A673 (cell line): Measurements from ENCODE around the gene ADI1. TPM values are rescaled to one million over a fixed set of nuclear protein-coding genes. Genes with fewer than 3 reads are reported as not detected.
"Not testable (repeated sequence)": the region's sequence is repeated elsewhere in the genome, so short reads cannot be mapped to it uniquely, and the experiment has no call there.

Experiments used
- BruUV-seq: library from RNA; stranded (reverse); fragments of 400-500 nt; replicated peaks from 2 replicates; lab custom pipeline; 2021; lab: Mats Ljungman, UMichigan
- CTCF ChIA-PET: fragments of 300-600 bp; sonication (Branson Sonifier 250); formaldehyde crosslinking; loops from one replicate; lab custom pipeline; 2022; ENCODE audit warnings: antibody characterized with exemption; lab: Charles Lee
- POLR2A ChIA-PET: fragments of 300-600 bp; sonication (Branson Sonifier 250); formaldehyde crosslinking; loops from one replicate; lab custom pipeline; 2022; ENCODE audit warnings: antibody characterized with exemption; ENCODE audit not compliant: low non-redundant PET; lab: Charles Lee
- DNase-seq: peaks from one replicate; pipeline ENCODE4 v3.0.0-alpha.2; 2015; ENCODE audit warnings: low spot score
- H3K27ac ChIP-seq: fragments of 200-600 bp; sonication (generic); 2 replicates; pipeline ENCODE4 v1.5.1; 2016; ENCODE audit warnings: mixed run types, low read depth, mild to moderate bottlenecking, mixed read lengths, antibody characterized with exemption, low read length; ENCODE audit not compliant: poor library complexity, severe bottlenecking
- H3K27me3 ChIP-seq: fragments of 200-600 bp; sonication (generic); replicated peaks from 2 replicates; pipeline ENCODE4 v1.6.1; 2017; ENCODE audit warnings: mixed run types, low read depth, mild to moderate bottlenecking, mixed read lengths, antibody characterized with exemption, low read length; ENCODE audit not compliant: insufficient read depth, poor library complexity
- H3K36me3 ChIP-seq: fragments of 200-600 bp; sonication (generic); 2 replicates; pipeline ENCODE4 v1.6.1; 2016; ENCODE audit warnings: mixed run types, mild to moderate bottlenecking, mixed read lengths, antibody characterized with exemption, low read length; ENCODE audit not compliant: insufficient read depth, poor library complexity, severe bottlenecking
- H3K4me1 ChIP-seq: fragments of 200-600 bp; sonication (generic); 2 replicates; pipeline ENCODE4 v1.6.1; 2017; ENCODE audit warnings: mixed run types, mild to moderate bottlenecking, mixed read lengths, antibody characterized with exemption, low read length; ENCODE audit not compliant: insufficient read depth, poor library complexity, severe bottlenecking
- H3K4me3 ChIP-seq: fragments of 200-600 bp; sonication (generic); 2 replicates; pipeline ENCODE4 v1.5.1; 2016; ENCODE audit warnings: low read depth, mixed run types, mild to moderate bottlenecking, mixed read lengths, low read length; ENCODE audit not compliant: poor library complexity, severe bottlenecking
- H3K9me3 ChIP-seq: fragments of 200-600 bp; sonication (generic); 2 replicates; pipeline ENCODE4 v1.6.1; 2016; ENCODE audit warnings: mixed run types, low read depth, mild to moderate bottlenecking, mixed read lengths, antibody characterized with exemption, low read length; ENCODE audit not compliant: poor library complexity, severe bottlenecking
- EZH2 ChIP-seq: fragments of 200-600 bp; sonication (generic); IDR thresholded peaks from 2 replicates; pipeline ENCODE4 v1.6.1; 2017; ENCODE audit warnings: borderline replicate concordance, low read depth, mild to moderate bottlenecking, mixed read lengths, antibody characterized with exemption, low read length; ENCODE audit not compliant: poor library complexity, severe bottlenecking
- intact Hi-C: fragments of 100-400 bp; cut with micrococcal nuclease; formaldehyde crosslinking; loops from one replicate; pipeline ENCODE4 v1.10.0; 2022; ENCODE audit not compliant: unreplicated experiment
- total RNA-seq: library from RNA; stranded (reverse); gene quantifications from 2 replicates; pipeline ENCODE4 v1.2.3, GENCODE V29; 2021
- TF ChIP-seq, protein P1 (sequence below): fragments of 300-800, 200-600 bp; sonication (generic); conservative IDR thresholded peaks from 2 replicates; pipeline ENCODE4 v1.5.1; 2017; ENCODE audit warnings: low read depth, mild to moderate bottlenecking, antibody characterized with exemption, low read length, moderate library complexity, mixed read lengths

Gene ADI1
- total RNA-seq, 1 experiment from 2014 or later: 68.3 TPM

DNA sequence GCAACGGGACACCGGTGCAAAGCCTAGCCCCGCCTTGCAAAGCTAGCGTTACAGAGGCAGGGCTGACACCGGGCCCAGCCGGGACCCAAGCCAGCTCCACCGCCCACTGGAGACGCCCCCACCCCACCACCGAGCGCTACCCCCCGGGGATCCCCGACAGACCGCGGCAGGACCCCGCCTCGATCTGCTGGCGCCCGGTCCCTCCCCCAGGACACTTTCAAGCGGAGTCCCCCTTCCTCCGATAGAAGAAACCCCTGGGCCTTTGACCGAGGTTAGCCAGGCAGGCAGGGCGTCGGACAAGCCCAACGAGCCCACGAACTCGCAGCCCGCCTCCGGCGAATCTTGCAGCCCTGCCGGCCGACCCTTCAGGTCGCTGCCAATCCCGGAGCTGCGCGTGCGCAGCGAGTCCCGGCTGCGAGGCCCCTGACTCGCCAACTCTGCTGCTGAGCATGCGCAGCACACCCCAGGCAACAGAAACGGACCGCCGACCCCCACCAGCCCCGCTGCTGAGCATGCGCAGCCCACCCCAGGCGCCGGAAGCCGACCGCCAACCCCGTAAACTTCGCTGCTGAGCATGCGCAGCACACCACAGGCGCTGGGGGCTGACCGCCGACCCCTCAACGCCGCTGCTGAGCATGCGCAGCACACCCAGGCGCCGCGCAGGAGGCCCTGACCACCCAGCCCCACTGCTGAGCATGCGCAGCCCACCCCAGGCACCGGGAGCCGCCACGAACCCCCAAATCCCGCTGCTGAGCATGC is 656 bp downstream of the ADI1 start:
- H3K36me3 ChIP-seq: no peaks in the 10 kb centered on the region
- H3K9me3 ChIP-seq: no peaks in the 10 kb centered on the region
- no peaks in the 10 kb centered on the region for H3K27me3 ChIP-seq
- TF ChIP-seq EZH2: no peak
- TF ChIP-seq, protein P1, sequence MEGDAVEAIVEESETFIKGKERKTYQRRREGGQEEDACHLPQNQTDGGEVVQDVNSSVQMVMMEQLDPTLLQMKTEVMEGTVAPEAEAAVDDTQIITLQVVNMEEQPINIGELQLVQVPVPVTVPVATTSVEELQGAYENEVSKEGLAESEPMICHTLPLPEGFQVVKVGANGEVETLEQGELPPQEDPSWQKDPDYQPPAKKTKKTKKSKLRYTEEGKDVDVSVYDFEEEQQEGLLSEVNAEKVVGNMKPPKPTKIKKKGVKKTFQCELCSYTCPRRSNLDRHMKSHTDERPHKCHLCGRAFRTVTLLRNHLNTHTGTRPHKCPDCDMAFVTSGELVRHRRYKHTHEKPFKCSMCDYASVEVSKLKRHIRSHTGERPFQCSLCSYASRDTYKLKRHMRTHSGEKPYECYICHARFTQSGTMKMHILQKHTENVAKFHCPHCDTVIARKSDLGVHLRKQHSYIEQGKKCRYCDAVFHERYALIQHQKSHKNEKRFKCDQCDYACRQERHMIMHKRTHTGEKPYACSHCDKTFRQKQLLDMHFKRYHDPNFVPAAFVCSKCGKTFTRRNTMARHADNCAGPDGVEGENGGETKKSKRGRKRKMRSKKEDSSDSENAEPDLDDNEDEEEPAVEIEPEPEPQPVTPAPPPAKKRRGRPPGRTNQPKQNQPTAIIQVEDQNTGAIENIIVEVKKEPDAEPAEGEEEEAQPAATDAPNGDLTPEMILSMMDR: no peak
- intact Hi-C loops: loop anchor here (5.0 kb wide), 1 partner anchor 141 kb away; the partner anchor contains the start of genes EIPR1 and TRAPPC12
- peak overlapping the region; percentile 99 for H3K27ac ChIP-seq
- BruUV-seq: no TSS peak
- POLR2A ChIA-PET: interaction anchor here (0.7 kb wide), 1 partner anchor 1781 kb away, joined by 5 read pairs; no protein-coding TSS in a partner anchor
- DNase-seq: peak; percentile 98
- H3K4me1 ChIP-seq: peaks cover 9% of the 10 kb centered on the region
- H3K4me3 ChIP-seq: peak overlapping the region; percentile 81
- CTCF ChIA-PET: interaction anchor here (0.8 kb wide), 1 partner anchor 18 kb away, joined by 9 read pairs; no protein-coding TSS in a partner anchor

DNA sequence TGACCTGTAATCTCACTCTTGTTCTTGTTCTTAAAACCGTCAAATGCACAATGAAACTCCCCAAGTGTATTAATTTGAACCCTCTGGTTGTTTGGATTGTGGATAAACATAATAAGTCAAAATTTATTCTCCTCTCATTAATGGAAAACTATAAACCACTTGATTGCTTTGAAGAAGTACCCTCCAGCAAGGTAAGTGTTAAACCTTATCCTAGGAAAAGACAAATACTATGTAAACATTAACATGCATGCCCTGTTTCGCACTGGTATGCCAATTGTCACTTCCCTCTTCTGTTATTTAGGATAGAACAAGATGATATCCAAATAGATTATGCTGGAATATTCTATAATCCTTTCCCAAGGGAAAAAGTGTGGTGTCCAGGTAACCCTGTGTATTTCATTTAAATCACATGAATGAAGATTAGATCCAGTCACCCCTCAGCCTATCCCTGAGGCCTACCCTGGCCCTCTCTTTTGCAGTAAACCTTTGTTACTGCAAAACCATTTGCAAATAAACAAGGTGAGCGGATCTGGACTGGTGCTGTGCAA is 1.3 kb downstream of the ADI1 start:
- no TSS peak for BruUV-seq
- Histone ChIP-seq H3K9me3 (no peaks in the 10 kb centered on the region), H3K27me3 (no peaks in the 10 kb centered on the region), H3K27ac (peak overlapping the region; percentile 99), H3K4me1 (peaks cover 9% of the 10 kb centered on the region), H3K36me3 (peaks cover 4% of the 10 kb centered on the region), H3K4me3 (peak overlapping the region; percentile 81)
- ChIA-PET CTCF (no interaction called here), POLR2A (no interaction called here)
- no peak for DNase-seq
- intact Hi-C loops: loop anchor here (5.0 kb wide), 1 partner anchor 141 kb away; the partner anchor contains the start of genes EIPR1 and TRAPPC12
- TF ChIP-seq, protein P1: no peak
- no peak for TF ChIP-seq EZH2

DNA sequence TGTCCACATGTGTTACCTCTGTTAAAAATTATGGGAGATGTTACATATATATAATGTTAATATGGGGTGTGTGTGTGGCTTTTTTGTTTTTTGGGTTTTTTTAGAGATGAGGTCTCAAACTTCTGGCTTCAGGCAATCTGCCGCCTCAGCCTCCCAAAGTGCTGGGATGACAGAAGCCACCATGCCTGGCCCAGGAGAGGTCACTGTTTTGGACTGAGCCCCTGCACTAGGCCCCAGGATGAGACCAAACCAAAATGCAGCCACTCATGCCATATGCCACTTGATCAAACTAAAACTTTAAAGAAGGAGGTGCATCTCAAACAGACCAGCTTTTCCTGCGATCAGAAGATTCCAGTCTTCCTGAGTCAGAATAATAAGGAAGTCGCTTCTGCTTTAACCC is 2.5 kb downstream of the ADI1 start:
- Histone ChIP-seq H3K27me3 (no peaks in the 10 kb centered on the region), H3K36me3 (peaks cover 15% of the 10 kb centered on the region), H3K4me3 (no peak overlapping the region), H3K4me1 (peaks cover 9% of the 10 kb centered on the region), H3K9me3 (no peaks in the 10 kb centered on the region), H3K27ac (no peak overlapping the region)
- intact Hi-C loops: loop anchor here (5.0 kb wide), 1 partner anchor 140 kb away; the partner anchor contains the start of genes EIPR1 and TRAPPC12
- CTCF ChIA-PET: no interaction called here
- POLR2A ChIA-PET: no interaction called here
- no TSS peak for BruUV-seq
- no peak for DNase-seq
- TF ChIP-seq, protein P1: no peak
- no peak for TF ChIP-seq EZH2

DNA sequence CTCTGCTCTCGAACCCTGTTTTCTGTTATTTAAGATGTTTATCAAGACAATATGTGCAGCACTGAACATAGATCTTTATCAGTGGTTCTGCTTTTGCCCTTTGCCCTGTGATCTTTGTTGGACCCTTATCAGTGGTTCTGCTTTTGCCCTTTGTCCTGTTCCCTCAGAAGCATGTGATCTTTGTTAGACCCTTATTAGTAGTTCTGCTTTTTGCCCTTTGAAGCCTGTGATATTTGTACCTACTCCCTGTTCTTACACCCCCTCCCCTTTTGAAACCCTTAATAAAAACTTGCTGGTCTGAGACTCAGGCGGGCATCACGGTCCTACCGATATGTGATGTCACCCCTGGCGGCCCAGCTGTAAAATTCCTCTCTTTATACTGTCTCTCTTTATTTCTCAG is 3.9 kb downstream of the ADI1 start:
- H3K27ac ChIP-seq, POLR2A ChIA-PET, H3K4me1 ChIP-seq, DNase-seq, H3K4me3 ChIP-seq, H3K9me3 ChIP-seq, BruUV-seq, CTCF ChIA-PET, H3K27me3 ChIP-seq: not testable (repeated sequence)
- intact Hi-C loops: loop anchor here (5.0 kb wide), 1 partner anchor 138 kb away; the partner anchor contains the start of genes EIPR1 and TRAPPC12
- peaks cover 25% of the 10 kb centered on the region for H3K36me3 ChIP-seq
